Spleen (tissue), 11 donors: ENCODE measurements around the gene KLHL8. TPM values are rescaled to one million over a fixed set of nuclear protein-coding genes. Genes with fewer than 3 reads are reported as not detected.
A peak's percentile ranks its signal among the peaks of the same experiment; 100 is the strongest.

Experiments
- DNase-seq: peaks from one replicate; pipeline ENCODE4 v3.0.0-alpha.2; 2020
- H3K27ac ChIP-seq, 8 donors: fragments of 200-600 bp; sonication (generic) in 7 of 8; 1 replicate in 4 of 8; 2 replicates in 4 of 8; pipeline versions ENCODE4 v1.5.0 to v1.8.0; 2016 to 2021; ENCODE audit warnings: inconsistent platforms in 4 of 8, mild to moderate bottlenecking in 4 of 8, moderate library complexity in 1 of 8
- H3K27me3 ChIP-seq, 7 donors: fragments of 200-600 bp; sonication (generic) in 6 of 7; replicated peaks in 1 of 7; 1 replicate in 4 of 7; 2 replicates in 3 of 7; pipeline versions ENCODE4 v1.5.0 to v1.8.0; 2016 to 2021; ENCODE audit warnings: inconsistent platforms in 3 of 7, mild to moderate bottlenecking in 1 of 7
- H3K36me3 ChIP-seq, 6 donors: fragments of 200-600 bp; sonication (generic) in 5 of 6; 1 replicate in 4 of 6; 2 replicates in 2 of 6; pipeline versions ENCODE4 v1.5.0 to v1.8.0; 2016 to 2021; ENCODE audit warnings: inconsistent platforms in 2 of 6
- H3K4me1 ChIP-seq, 6 donors: fragments of 200-600 bp; sonication (generic) in 5 of 6; 1 replicate in 3 of 6; 2 replicates in 3 of 6; pipeline versions ENCODE4 v1.5.0 to v1.8.0; 2016 to 2021; ENCODE audit warnings: inconsistent platforms in 3 of 6
- H3K4me3 ChIP-seq, 8 donors: fragments of 200-600 bp; sonication (generic) in 7 of 8; 1 replicate in 4 of 8; 2 replicates in 4 of 8; pipeline versions ENCODE4 v1.5.0 to v1.8.0; 2016 to 2021; ENCODE audit warnings: inconsistent platforms in 4 of 8, mild to moderate bottlenecking in 4 of 8, moderate library complexity in 2 of 8
- H3K9me3 ChIP-seq, 8 donors: fragments of 200-600 bp; sonication (generic) in 7 of 8; 1 replicate in 4 of 8; 2 replicates in 4 of 8; pipeline versions ENCODE4 v1.5.0 to v1.8.0; 2016 to 2021; ENCODE audit warnings: inconsistent platforms in 4 of 8
- CTCF ChIP-seq, 11 experiments: fragments of 200-600 bp in 7 of 11; fragments of 450-650 bp in 4 of 11; sonication (generic) in 4 of 11; IDR thresholded peaks in 8 of 11; conservative IDR thresholded peaks in 3 of 11; 1 replicate in 7 of 11; 2 replicates in 4 of 11; pipeline versions ENCODE4 v1.4.0 to v1.8.0; 2016 to 2021; ENCODE audit warnings: antibody characterized with exemption in 11 of 11, inconsistent platforms in 4 of 11, mild to moderate bottlenecking in 1 of 11
- POLR2A ChIP-seq, 3 donors: fragments of 450-650 bp; IDR thresholded peaks; one replicate each; pipeline ENCODE4 v1.5.1; 2017; ENCODE audit warnings: antibody characterized with exemption in 3 of 3, mild to moderate bottlenecking in 1 of 3
- POLR2AphosphoS5 ChIP-seq, 3 donors: sonication (generic); formaldehyde crosslinking; IDR thresholded peaks; one replicate each; pipeline ENCODE4 v1.5.1; 2017; ENCODE audit warnings: antibody characterized with exemption in 3 of 3
- WGBS, 5 donors: extraction: QIAGEN DNeasy Blood & Tissue Kit in 3 of 5; methylation state at CpG; one replicate each; pipeline versions ENCODE4 v1.1.5 to v1.1.7; 2013 to 2018; 5-methylcytosine and 5-hydroxymethylcytosine counted together
- intact Hi-C: fragments of 100-400 bp; cut with DNase I; formaldehyde crosslinking; loops from one replicate; pipeline ENCODE4 v1.15.0; 2023; ENCODE audit warnings: low total_unique reads
- polyA plus RNA-seq, 3 donors: library from polyadenylated mRNA; stranded (reverse); fragments of 200-250 nt; gene quantifications; one replicate each; pipeline ENCODE4 v1.2.1, GENCODE V29; 2013
- total RNA-seq, 7 donors: library from RNA; depleted of rRNA in 3 of 7; stranded (reverse); fragments of >200 nt in 3 of 7; fragmentation: NEBNext Ultra II Directional in 4 of 7; extraction: Animal tissue kit (Norgen Biotek cat#: 25700) in 4 of 7; gene quantifications; one replicate each; pipeline versions ENCODE4 v1.1.0 to v1.2.1, GENCODE V29; 2016 to 2021
- donor health status: healthy with polysubstance abuse.
- donor health status: DM: no; HTN: no; CAD: no; lungs with moderate emphysema.
- donor health status: DM: no; HTN: no; CAD: no.
- donor health status: Bipolar disorder and iron deficiency.
- donor health status: healthy.
- donor health status: DM: no; HTN: no; CAD: no.
- donor health status: DM: yes; HTN: yes; CAD: no.

Gene KLHL8
- total and polyA plus RNA-seq, 10 donors = 2.6 to 17.6 (median 15.0) TPM

DNA sequence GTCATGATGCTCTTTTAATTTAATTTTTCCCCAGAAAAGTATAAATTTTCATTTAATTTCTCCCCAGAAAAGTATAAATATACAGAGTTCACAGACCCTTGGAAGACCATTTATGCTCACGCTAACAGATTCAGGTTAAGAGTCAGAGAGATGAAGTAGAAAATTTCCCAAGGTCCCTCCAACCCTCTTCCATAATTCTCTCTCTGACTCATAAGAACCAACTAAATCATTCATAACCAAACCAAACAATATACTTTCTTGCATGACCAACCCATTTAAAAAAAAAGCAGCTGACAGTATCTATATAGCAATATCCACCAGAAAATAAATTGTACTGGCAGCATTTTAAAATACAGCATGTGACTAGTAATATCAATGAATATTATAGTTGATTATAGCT, 3.9 kb downstream of the KLHL8 start:
- Histone ChIP-seq H3K27me3 (no peaks in the 10 kb centered on the region), H3K4me3 (no peak overlapping the region), H3K4me1 (peaks cover 7 to 84% (median 33%) of the 10 kb centered on the region in 6 donors), H3K36me3 (no peaks in the 10 kb centered on the region), H3K9me3 (no peaks in the 10 kb centered on the region), H3K27ac (no peak overlapping the region)
- WGBS, 5 donors = 92 to 100% (median 97%) methylated on average over 1 of the region's 1 CpG
- no peak for DNase-seq
- TF ChIP-seq POLR2AphosphoS5 (IDR thresholded peaks at IDR 0.05) (no peak), CTCF (IDR thresholded peaks at IDR 0.05 in 8 of 11, conservative IDR thresholded peaks at IDR 0.05 in 3 of 11) (no peak), POLR2A (IDR thresholded peaks at IDR 0.05) (no peak)
- intact Hi-C loops = no loop called here

GRCh38 chr4:87213421-87214075, 6.9 kb downstream of the KLHL8 start:
- no peak for DNase-seq
- Histone ChIP-seq H3K9me3 (no peaks in the 10 kb centered on the region), H3K4me3 (no peak overlapping the region), H3K27me3 (no peaks in the 10 kb centered on the region), H3K36me3 (no peaks in the 10 kb centered on the region), H3K27ac (peak overlapping the region in 4 of 8 donors; percentile 27 to 78 (median 64)), H3K4me1 (peaks cover under 1 to 94% (median 38%) of the 10 kb centered on the region in 6 donors)
- no peak for TF ChIP-seq CTCF (IDR thresholded peaks at IDR 0.05 in 8 of 11, conservative IDR thresholded peaks at IDR 0.05 in 3 of 11)
- no peak for TF ChIP-seq POLR2AphosphoS5 (IDR thresholded peaks at IDR 0.05)
- 83 to 95% (median 87%) methylated on average over 5 of the region's 5 CpGs for WGBS, 5 donors
- intact Hi-C loops = no loop called here

GRCh38 chr4:87211249-87211952, 9.0 kb downstream of the KLHL8 start:
- Histone ChIP-seq H3K4me3 (no peak overlapping the region), H3K9me3 (no peaks in the 10 kb centered on the region), H3K27ac (peak overlapping the region in 2 of 8 donors; percentile 39 to 91), H3K4me1 (peaks cover 0 to 77% (median 33%) of the 10 kb centered on the region in 6 donors), H3K36me3 (peaks cover 0 to 11% (median 0%) of the 10 kb centered on the region in 6 donors), H3K27me3 (no peaks in the 10 kb centered on the region)
- DNase-seq = no peak
- WGBS, 5 donors = 80 to 94% (median 85%) methylated on average over 5 of the region's 5 CpGs
- TF ChIP-seq POLR2A (IDR thresholded peaks at IDR 0.05) = no peak
- TF ChIP-seq POLR2AphosphoS5 (IDR thresholded peaks at IDR 0.05) = no peak
- intact Hi-C loops = no loop called here

DNA sequence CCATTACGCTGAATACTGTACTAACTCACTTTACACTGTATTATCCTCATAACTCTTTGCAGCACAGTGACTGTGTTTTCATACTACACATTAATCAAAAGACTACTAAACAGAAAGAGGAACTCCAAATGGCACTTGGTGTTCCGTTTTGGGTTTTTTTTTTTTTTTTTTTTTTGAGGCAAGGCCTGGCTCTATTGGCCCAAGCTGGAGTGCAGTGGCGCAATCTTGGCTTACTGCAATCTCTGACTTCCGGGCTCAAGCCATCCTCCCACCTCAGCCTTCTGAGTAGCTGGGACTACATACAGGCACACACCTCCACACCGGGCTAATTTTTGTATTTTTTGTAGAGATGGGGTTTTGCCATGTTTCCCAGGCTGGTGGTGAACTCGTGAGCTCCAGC, 10.7 kb downstream of the KLHL8 start:
- peak in 2 of 3 donors; percentile 21 to 67 for TF ChIP-seq POLR2AphosphoS5 (IDR thresholded peaks at IDR 0.05)
- TF ChIP-seq CTCF (IDR thresholded peaks at IDR 0.05 in 8 of 11, conservative IDR thresholded peaks at IDR 0.05 in 3 of 11) = no peak
- TF ChIP-seq POLR2A (IDR thresholded peaks at IDR 0.05) = no peak
- peak; percentile 89 for DNase-seq
- Histone ChIP-seq H3K27ac (peak overlapping the region; percentile 12 to 91 (median 72)), H3K27me3 (no peaks in the 10 kb centered on the region), H3K36me3 (peaks cover 0 to 12% (median 0%) of the 10 kb centered on the region in 6 donors), H3K4me3 (peak overlapping the region in 6 of 8 donors; percentile 9 to 55 (median 14)), H3K9me3 (no peaks in the 10 kb centered on the region), H3K4me1 (peaks cover 0 to 61% (median 33%) of the 10 kb centered on the region in 6 donors)
- WGBS, 5 donors = 27 to 34% (median 31%) methylated on average over 6 of the region's 6 CpGs
- intact Hi-C loops = no loop called here
